Gastrocnemius medialis (tissue), 4 donors: ENCODE results near the gene NRXN2.

ENCODE experiments used
- CTCF ChIP-seq, 5 experiments: fragments of 450-650 bp in 3 of 5; fragments of 200-600 bp in 2 of 5; sonication (generic) in 2 of 5; IDR thresholded peaks in 4 of 5; conservative IDR thresholded peaks in 1 of 5; 1 replicate in 4 of 5; 2 replicates in 1 of 5; pipeline ENCODE4 v1.5.1; 2016 to 2019; ENCODE audit warnings: antibody characterized with exemption in 5 of 5, mild to moderate bottlenecking in 3 of 5, moderate library complexity in 3 of 5
- POLR2A ChIP-seq, 2 donors: fragments of 450-650 bp; IDR thresholded peaks; one replicate each; pipeline ENCODE4 v1.6.1; 2017; ENCODE audit warnings: antibody characterized with exemption in 2 of 2, mild to moderate bottlenecking in 2 of 2, moderate library complexity in 2 of 2

GRCh38 chr11:64667154-64667745, 55.7 kb downstream of the NRXN2 start:
- TF ChIP-seq POLR2A (IDR thresholded peaks at IDR 0.05) (no peak), CTCF (IDR thresholded peaks at IDR 0.05 in 4 of 5, conservative IDR thresholded peaks at IDR 0.05 in 1 of 5) (no peak)
